ENCODE data around the gene NT5M.

The NT5M gene

DNA sequence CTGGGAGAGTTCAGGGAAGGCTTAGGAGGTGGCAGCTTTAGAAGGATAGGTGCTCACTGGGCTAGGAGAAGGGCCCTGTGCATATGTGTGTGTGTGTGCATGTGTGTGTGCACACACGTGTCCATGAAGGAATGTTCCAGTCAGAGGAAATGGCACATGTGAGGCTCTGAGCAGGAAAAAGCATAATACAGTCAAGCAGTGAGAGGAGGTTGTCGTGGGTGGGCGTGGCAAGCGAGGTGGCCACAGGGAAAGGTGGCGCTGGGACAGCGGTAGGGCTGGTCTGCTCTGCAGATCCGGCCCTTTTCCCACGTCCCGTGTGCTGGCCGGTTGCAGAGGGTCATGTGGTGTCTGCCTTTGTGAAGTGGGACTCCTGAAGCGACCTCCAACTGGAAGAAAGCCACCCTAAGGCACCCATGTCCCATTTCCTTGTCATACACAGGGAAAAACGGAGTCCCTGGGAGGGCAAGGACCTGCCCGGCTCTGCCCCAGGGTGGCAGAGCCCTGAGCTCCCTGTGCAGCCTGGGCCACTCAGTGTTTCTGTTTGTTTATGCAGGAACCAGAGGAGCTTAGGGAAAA lies 40.1 kb downstream of the NT5M start:
- DNase-seq (ENCODE audit: low read depth in 2 of 2): no peak

DNA sequence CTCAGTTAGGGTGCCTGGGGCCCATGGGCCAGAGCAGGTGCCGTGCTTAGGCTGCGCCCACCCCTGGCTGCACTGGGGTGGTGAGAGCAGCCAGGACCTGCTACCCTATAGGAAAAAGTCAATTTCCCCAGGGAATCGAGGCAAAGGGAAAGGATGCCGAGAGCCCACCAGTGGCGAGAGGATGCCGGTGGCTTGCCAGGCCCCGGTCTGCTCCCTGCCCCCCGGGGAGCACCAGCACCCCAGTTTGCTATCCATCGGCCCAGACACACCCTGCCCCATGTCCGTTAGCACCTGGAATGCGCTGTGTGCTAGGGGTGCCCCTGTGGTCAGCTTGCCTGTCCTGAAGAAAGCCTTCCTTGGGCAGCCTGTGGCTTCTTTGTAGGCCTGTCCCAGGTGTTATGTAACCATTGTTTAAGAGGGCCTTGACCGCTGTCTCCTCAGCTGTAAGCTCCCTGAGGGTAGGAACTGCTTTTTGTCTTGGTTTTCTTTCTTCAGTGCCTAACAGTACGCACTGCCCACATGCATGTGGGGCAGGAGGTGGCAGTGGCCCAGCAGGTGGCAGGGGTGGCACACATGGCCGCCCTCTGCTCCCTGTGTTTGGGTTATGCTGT lies 40.8 kb downstream of the NT5M start:
- DNase-seq (ENCODE audit: low read depth in 2 of 2): no peak

DNA sequence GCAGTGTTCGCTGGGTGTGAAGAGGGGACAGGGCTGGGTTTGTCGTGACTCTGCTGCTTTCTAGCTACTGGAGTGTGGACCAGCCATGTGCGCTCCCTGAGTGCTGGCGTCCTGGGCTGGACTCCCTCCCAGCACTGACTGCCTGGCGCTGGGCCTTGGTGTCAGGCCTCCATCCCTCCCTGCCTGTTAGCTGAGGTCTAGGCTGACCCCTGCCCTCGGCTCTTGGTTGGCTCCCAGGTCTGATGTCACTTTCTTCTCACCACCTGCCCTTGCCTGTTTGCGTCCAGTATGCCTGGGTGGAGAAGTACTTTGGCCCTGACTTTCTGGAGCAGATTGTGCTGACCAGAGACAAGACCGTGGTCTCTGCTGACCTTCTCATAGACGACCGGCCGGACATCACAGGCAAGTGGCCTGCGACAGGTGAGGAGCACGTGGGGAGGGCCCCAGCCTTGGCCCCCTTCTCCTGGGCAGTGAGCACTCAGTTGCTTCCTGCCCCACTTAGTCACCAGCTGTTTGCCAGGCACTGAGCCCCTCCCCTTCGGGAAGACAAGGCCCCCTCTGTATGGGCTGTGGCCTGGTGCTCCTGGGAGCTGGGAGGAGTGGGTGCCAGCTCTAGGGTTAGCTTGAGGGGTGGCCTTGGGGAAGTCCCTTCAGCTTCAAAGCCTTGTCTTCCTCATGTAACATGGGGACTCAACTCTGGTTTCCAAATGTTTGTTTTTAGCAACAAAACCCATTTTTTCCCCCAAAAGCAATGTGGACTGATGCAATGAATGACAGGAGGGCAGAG lies 41.5 kb downstream of the NT5M start:
- no peak for DNase-seq (ENCODE audit: low read depth in 2 of 2)

- no peak for DNase-seq (ENCODE audit: low read depth in 2 of 2)
Observed at GRCh38 chr17:17345294-17345597, 42.1 kb downstream of the NT5M start.

DNA sequence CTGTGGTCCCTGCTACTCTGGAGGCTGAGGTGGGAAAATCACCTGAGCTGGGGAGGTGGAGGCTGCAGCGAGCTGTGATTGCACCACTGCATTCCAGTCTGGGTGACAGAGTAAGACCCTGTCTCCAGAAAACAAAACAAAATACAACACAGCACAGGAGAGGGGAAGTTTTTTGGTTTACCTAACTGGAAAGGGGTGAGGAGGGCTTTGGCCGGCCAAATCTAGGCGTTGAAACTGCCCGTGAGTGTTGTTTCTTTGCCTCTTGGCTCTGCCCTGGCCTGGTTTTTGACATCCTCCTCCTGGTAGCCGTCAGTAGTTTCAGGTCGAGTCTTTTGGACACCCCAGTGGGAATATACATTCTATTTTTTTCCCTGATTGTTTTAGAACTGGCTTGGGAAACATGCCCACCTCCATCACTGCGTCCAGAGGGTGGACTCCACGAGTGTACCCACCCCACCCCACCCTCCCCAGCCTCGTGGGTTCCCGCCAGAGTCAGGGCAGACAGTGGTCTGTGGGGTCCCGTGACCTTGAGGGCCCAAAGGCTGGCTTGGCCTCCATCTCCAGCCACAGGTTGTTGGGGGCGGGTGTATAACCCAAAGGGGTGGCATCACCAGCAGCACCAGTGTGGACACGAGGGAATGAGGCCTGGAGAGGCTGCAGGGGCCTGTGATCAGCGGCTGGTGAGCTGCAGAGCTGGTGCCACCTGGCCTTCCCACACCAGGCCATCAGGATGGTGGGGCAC lies 42.7 kb downstream of the NT5M start:
- no peak for DNase-seq (ENCODE audit: low read depth in 2 of 2)

- no peak for DNase-seq (ENCODE audit: low read depth in 2 of 2)
Observed at GRCh38 chr17:17346428-17347233, 43.5 kb downstream of the NT5M start.

DNA sequence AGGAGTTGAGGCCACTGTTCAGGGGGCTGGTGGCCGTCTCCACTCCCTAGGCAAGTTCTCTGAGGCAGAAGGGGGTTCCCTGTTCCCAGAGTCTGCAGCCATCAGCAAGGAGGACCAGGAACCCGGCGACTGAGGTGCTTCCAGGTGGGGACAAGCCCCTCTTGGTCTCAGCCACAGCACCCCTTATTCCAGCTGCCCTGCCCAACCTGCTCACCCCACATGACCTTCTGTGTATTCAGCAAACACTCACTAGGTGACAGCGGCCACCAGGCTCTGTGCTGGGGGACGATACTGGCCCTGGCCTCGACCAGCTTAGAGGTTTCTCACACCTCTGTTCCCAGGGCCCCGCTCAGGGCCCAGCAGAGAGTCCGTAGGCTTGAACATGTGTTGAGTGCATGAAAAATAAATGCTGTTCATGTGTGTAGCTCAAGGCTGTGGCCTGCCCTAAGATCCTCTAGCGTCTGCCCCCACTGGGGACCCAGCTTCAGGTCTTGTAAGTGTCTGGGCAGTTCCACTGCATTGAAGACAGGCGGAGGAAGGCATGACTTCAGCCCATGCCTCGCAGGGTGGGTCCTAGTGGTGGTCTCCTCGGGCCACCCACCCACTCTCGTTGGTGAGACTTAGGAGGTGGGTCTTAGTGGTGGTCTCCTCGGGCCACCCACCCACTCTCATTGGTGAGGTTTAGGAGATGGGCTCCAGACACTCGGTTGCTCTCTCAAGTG lies 44.2 kb downstream of the NT5M start:
- DNase-seq (ENCODE audit: low read depth in 2 of 2): no peak

GRCh38 chr17:17347956-17348871 lies 45.0 kb downstream of the NT5M start:
- no peak for DNase-seq (ENCODE audit: low read depth in 2 of 2)

GRCh38 chr17:17348872-17349723 lies 45.9 kb downstream of the NT5M start:
- no peak for DNase-seq (ENCODE audit: low read depth in 2 of 2)

DNA sequence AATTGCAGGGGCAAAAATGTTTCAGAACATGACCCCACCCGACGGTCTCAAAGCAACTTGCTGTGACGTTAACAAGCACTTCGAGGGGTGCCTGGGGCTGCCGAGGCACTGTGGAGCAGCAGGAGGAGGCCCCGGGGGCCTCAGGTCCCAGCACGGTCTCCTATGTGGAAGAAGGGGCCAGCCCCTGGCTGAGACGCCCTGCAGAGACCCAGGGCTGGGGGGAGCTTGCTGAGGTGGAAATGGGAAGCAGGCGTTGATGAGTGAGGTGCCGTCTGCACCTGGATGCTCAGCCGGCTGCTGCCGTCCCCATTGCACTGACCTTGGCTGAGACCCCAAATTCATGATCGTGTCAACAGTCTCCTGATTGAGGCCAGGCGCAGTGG lies 46.5 kb downstream of the NT5M start:
- no peak for DNase-seq (ENCODE audit: low read depth in 2 of 2)

DNA sequence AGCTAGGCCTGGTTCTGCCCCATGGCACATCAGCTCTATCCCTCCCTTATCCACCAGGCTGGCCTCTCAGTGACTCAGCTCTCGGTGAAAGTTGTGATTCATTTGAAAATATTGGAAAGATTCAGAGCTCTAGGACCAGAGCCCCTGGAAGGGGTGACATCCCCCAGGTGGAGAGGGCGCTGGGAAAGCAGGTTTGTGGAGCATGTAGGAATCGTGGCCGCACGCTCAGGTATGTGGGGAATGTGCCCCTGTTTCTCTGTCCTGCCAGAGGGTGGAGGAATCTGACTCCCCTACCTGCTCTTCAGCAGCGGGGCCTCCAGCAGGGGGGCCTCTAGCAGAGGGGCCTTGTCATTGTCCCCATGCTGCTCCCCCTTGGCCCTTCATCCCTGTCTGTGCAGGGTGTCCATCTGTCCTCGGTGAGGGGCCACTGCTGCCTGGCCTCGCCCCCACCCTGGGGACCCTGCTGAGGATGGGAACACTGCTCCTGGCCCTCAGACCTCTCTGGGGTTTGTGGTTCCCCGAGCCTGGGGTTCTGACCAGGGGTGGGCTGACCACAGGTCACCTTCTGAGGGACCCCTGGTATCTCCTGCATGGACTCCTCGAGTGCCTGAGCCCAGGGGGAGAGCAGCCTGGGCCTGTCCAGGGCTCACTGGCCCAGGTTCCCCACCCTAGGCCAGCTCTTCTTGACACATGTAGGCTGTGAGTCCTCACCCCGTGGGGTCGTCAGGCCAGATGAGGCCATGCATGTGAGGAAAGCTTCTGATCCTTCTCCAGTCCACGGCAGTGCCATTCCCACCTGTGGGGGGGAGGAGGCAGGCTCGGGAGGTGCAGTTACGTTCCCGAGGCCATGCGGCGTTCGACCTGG lies 47.5 kb downstream of the NT5M start:
- no peak for DNase-seq (ENCODE audit: low read depth in 2 of 2)

DNA sequence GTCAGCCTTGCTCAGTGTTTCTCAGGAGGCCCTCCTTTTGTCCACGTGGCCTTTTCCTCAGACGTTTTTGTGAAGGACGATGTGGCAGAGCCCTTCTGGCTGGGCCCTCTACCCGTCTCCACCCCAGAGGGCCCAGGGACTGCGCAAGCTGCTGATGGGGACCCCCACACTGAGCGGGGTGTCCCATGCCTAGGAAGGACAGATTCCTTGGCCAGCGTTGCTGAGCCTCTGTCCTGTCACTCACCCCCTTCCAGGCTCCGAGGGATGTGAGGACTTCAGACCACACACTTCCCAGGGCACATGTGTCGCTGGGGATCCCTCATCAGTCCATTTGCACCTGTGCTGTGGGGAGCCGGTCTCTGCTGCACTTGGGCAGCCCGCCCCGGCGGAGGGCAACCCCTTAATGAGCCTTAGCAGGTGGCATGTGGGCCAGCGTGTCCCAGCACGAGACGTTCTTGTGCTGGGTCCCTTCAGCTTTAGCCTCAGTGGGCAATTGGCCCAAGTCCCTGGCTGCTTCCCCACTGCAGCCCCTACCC lies 48.3 kb downstream of the NT5M start:
- DNase-seq (ENCODE audit: low read depth in 2 of 2): no peak

GRCh38 chr17:17351901-17352781 lies 49.0 kb downstream of the NT5M start:
- no peak for DNase-seq (ENCODE audit: low read depth in 2 of 2)

- no peak for DNase-seq (ENCODE audit: low read depth in 2 of 2)
Observed at GRCh38 chr17:17352836-17353624, 49.9 kb downstream of the NT5M start.

DNA sequence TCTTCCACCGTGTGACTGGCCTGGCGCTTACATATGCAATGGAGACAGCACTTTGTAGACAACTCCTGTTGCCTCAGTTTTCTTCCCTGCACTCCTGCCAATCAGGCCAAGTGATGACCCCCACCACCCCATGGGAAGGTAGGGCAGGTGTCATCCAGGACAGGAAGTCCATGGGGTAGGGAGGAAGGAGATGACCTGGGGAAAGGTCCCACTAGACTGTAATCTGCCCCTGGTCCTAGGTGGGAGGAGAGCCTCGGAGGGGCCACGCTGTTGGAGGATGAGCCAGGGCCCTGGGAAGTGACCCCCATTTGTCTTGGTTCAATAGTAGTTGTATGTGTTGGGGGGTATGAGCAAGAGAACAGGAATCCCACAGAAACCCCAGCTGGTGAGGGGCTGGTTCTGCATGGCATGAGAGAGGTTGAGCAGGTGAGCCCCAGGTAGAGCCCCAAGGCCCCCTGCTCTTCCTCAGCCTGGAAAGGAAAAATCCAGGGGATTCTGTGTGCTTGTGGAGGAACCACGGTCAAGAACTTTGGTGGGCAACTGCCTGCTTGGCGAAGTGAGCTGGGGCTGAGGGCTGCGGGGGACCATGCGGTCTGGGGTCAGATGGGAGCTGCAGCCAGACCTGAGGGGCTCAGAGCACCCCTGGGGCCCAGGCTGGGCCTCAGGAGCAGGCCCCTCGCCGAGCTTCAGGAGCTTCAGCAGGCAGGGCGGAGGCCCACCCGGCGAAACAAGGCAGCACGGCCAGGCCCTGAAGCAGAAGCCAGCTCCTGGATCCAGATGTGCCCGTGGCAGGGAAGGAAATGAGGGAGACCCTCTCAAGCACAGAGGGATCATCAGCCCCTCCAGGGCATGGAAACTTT lies 50.7 kb downstream of the NT5M start:
- DNase-seq (ENCODE audit: low read depth in 2 of 2): no peak
